K562 (cell line): ENCODE results near the gene SIRT2. TPM values are rescaled to one million over a fixed set of nuclear protein-coding genes. Genes with fewer than 3 reads are reported as not detected.

ENCODE experiments used
- ARHGAP35 ChIP-seq: fragments of 450-650 bp; IDR thresholded peaks from 2 replicates; pipeline ENCODE4 v1.6.1; 2018; ENCODE audit not compliant: partially characterized antibody
- FOXK2 ChIP-seq, 2 experiments: fragments of 450-650 bp; IDR thresholded peaks in 1 of 2; conservative IDR thresholded peaks in 1 of 2; 2 replicates each; pipeline ENCODE4 v1.6.1; 2016; ENCODE audit warnings: low read depth in 2 of 2, mild to moderate bottlenecking in 1 of 2
- GTF2F1 ChIP-seq: IDR thresholded peaks from 2 replicates; pipeline ENCODE4 v1.6.1; 2011; ENCODE audit warnings: low read depth, low read length, improper control_type of control experiment
- HDAC8 ChIP-seq: fragments of 450-650 bp; IDR thresholded peaks from 2 replicates; pipeline ENCODE4 v1.6.1; 2016; ENCODE audit warnings: mild to moderate bottlenecking, missing genetic modification characterization, moderate library complexity, missing compliant biosample characterization
- HNRNPL ChIP-seq: fragments of 200-400 bp; formaldehyde crosslinking; IDR thresholded peaks from 2 replicates; pipeline ENCODE4 v1.6.1; 2017; ENCODE audit warnings: low read depth, mild to moderate bottlenecking, low read length
- LEF1 ChIP-seq: fragments of 450-650 bp; IDR thresholded peaks from 2 replicates; pipeline ENCODE4 v1.6.1; 2016; ENCODE audit warnings: mild to moderate bottlenecking
- MEF2D ChIP-seq: conservative IDR thresholded peaks from 2 replicates; pipeline ENCODE4 v1.6.1; 2016; ENCODE audit warnings: low read depth, missing genetic modification characterization, missing compliant biosample characterization
- NCOA4 ChIP-seq: fragments of 450-650 bp; IDR thresholded peaks from 2 replicates; pipeline ENCODE4 v1.6.1; 2018; ENCODE audit warnings: mild to moderate bottlenecking; ENCODE audit not compliant: partially characterized antibody
- NR2C1 ChIP-seq, 2 experiments: fragments of 450-650 bp; IDR thresholded peaks; 2 replicates each; pipeline ENCODE4 v1.6.1; 2017; ENCODE audit warnings: mild to moderate bottlenecking in 2 of 2, antibody characterized with exemption in 1 of 2, inconsistent platforms in 1 of 2, missing compliant biosample characterization in 1 of 2, missing genetic modification characterization in 1 of 2
- PHF21A ChIP-seq: fragments of 450-650 bp; IDR thresholded peaks from 2 replicates; pipeline ENCODE4 v1.6.1; 2017; ENCODE audit warnings: low read depth, borderline replicate concordance
- RBM39 ChIP-seq: fragments of 200-400 bp; formaldehyde crosslinking; optimal IDR thresholded peaks from 2 replicates; pipeline ENCODE3; 2018; ENCODE audit warnings: low read depth, low read length
- RFX7 ChIP-seq: fragments of 250-450 bp; sonication (Bioruptor Pico); IDR thresholded peaks from 2 replicates; pipeline ENCODE4 v1.5.1; 2021; ENCODE audit warnings: mild to moderate bottlenecking
- RUNX1 ChIP-seq: sonication (generic); IDR thresholded peaks from 2 replicates; pipeline ENCODE4 v1.6.1; 2016; ENCODE audit warnings: antibody characterized with exemption, low read depth
- WHSC1 ChIP-seq: IDR thresholded peaks from one replicate; pipeline ENCODE4 v1.6.1; 2012; ENCODE audit warnings: low read length, control low read depth, inconsistent platforms
- ZNF384 ChIP-seq: IDR thresholded peaks from 2 replicates; pipeline ENCODE4 v1.6.1; 2012; ENCODE audit warnings: low read depth, low read length, improper control_type of control experiment
- polyA plus RNA-seq, 8 experiments: library from polyadenylated mRNA; depleted of rRNA in 4 of 8; stranded (reverse) in 5 of 8; unstranded in 3 of 8; fragments of >200 nt; fragmentation: Nextera tagmentation in 2 of 8; fragmentation: Illumina TruSeq in 1 of 8; extraction: Ambion mirVana in 2 of 8; extraction: Trizol in 1 of 8; gene quantifications; 2 replicates each; pipeline versions ENCODE4 v1.2.1 to v1.2.3, GENCODE V29; 2011 to 2014; ENCODE audit warnings: inconsistent platforms in 1 of 8, missing spikeins in 1 of 8
- total RNA-seq, 7 experiments: library from RNA; depleted of rRNA in 6 of 7; stranded (reverse); fragments of >200 nt in 6 of 7; fragmentation: Illumina TruSeq in 2 of 7; extraction: Trizol in 2 of 7; gene quantifications; 2 replicates each; pipeline versions ENCODE4 v1.2.1 to v1.2.3, GENCODE V29; 2011 to 2021; ENCODE audit warnings: low replicate concordance in 1 of 7
- TF ChIP-seq, protein P1 (sequence below): fragments of 450-650 bp; IDR thresholded peaks from 2 replicates; pipeline ENCODE4 v1.6.1; 2018; ENCODE audit warnings: mild to moderate bottlenecking, low read depth; ENCODE audit not compliant: partially characterized antibody
- TF ChIP-seq, protein P2 (sequence below), 2 experiments: fragments of 150-350 bp in 1 of 2; IDR thresholded peaks; 2 replicates each; pipeline ENCODE4 v1.6.1; 2012 to 2016; ENCODE audit warnings: low read depth in 2 of 2, low read length in 2 of 2, mild to moderate bottlenecking in 1 of 2, moderate library complexity in 1 of 2
- TF ChIP-seq, protein P3 (sequence below): fragments of 450-650 bp; formaldehyde crosslinking; IDR thresholded peaks from 2 replicates; pipeline ENCODE4 v1.4.0; 2020; ENCODE audit warnings: mild to moderate bottlenecking, moderate library complexity
- TF ChIP-seq, protein P4 (sequence below): fragments of 450-650 bp; formaldehyde crosslinking; IDR thresholded peaks from 2 replicates; pipeline ENCODE4 v1.4.0; 2020; ENCODE audit warnings: mild to moderate bottlenecking, moderate library complexity
- TF ChIP-seq, protein P5 (sequence below): sonication (generic); formaldehyde crosslinking; IDR thresholded peaks from 2 replicates; pipeline ENCODE4 v1.9.0; 2022; ENCODE audit warnings: mild to moderate bottlenecking, missing genetic modification reagents

SIRT2 gene
- total and polyA plus RNA-seq, 9 of the 15 experiments (the other 6 are each of a cell fraction or from before 2014, with no cell fraction given) = 2.3 to 35.2 (median 22.9) TPM

DNA sequence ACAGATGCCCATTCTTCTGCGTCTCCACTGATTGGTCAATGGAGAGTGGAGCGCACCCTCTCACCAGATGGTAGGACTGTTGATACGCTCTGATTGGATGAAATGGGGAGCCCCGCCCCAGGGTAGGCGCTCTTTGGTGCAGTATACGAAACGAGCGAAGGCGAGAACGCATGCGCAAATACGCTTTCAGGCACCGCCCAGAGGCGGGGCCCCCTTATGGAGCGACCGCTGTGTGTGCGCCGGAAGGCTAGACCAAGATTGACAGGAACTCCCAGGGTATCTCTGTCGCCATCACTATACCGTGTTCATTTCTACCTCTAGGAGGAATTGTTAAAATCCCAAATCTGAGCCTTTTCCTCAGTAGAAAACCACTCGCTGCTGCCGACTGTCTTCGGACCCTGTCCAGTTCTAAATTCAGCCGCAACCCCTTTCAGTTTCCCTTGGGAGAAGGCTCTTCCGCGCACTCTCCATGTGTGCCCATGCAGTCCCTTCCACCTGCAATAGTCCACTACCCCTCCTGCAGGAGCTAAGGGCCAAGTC lies 48.9 kb downstream of the SIRT2 start (continued):
- TF ChIP-seq MEF2D (no peak), NR2C1 (IDR thresholded peaks at IDR 0.05) (no peak), NR2C1 (tag; IDR thresholded peaks at IDR 0.05) (no peak), HDAC8 (no peak), RFX7 (CRISPR knock-in tag) (no peak), RUNX1 (no peak), NCOA4 (no peak), RBM39 (no peak), HNRNPL (no peak), ZNF384 (no peak), WHSC1 (no peak), PHF21A (peak; percentile 47; the same call in 1 of the 2 replicates), GTF2F1 (no peak), ARHGAP35 (no peak), LEF1 (no peak), FOXK2 (conservative IDR thresholded peaks at IDR 0.05 in 1 of 2, IDR thresholded peaks at IDR 0.05 in 1 of 2; ENCODE audit: low read depth in 2 of 2) (peak; percentile 4 to 75; a peak in 1 of 4 replicates)
- TF ChIP-seq, protein P1, sequence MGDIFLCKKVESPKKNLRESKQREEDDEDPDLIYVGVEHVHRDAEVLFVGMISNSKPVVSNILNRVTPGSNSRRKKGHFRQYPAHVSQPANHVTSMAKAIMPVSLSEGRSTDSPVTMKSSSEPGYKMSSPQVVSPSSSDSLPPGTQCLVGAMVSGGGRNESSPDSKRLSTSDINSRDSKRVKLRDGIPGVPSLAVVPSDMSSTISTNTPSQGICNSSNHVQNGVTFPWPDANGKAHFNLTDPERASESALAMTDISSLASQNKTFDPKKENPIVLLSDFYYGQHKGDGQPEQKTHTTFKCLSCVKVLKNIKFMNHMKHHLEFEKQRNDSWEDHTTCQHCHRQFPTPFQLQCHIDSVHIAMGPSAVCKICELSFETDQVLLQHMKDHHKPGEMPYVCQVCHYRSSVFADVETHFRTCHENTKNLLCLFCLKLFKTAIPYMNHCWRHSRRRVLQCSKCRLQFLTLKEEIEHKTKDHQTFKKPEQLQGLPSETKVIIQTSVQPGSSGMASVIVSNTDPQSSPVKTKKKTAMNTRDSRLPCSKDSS = no peak
- TF ChIP-seq, protein P2, sequence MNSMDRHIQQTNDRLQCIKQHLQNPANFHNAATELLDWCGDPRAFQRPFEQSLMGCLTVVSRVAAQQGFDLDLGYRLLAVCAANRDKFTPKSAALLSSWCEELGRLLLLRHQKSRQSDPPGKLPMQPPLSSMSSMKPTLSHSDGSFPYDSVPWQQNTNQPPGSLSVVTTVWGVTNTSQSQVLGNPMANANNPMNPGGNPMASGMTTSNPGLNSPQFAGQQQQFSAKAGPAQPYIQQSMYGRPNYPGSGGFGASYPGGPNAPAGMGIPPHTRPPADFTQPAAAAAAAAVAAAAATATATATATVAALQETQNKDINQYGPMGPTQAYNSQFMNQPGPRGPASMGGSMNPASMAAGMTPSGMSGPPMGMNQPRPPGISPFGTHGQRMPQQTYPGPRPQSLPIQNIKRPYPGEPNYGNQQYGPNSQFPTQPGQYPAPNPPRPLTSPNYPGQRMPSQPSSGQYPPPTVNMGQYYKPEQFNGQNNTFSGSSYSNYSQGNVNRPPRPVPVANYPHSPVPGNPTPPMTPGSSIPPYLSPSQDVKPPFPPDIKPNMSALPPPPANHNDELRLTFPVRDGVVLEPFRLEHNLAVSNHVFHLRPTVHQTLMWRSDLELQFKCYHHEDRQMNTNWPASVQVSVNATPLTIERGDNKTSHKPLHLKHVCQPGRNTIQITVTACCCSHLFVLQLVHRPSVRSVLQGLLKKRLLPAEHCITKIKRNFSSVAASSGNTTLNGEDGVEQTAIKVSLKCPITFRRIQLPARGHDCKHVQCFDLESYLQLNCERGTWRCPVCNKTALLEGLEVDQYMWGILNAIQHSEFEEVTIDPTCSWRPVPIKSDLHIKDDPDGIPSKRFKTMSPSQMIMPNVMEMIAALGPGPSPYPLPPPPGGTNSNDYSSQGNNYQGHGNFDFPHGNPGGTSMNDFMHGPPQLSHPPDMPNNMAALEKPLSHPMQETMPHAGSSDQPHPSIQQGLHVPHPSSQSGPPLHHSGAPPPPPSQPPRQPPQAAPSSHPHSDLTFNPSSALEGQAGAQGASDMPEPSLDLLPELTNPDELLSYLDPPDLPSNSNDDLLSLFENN (IDR thresholded peaks at IDR 0.05; ENCODE audit: low read depth in 2 of 2, low read length in 2 of 2) = no peak
- TF ChIP-seq, protein P3, sequence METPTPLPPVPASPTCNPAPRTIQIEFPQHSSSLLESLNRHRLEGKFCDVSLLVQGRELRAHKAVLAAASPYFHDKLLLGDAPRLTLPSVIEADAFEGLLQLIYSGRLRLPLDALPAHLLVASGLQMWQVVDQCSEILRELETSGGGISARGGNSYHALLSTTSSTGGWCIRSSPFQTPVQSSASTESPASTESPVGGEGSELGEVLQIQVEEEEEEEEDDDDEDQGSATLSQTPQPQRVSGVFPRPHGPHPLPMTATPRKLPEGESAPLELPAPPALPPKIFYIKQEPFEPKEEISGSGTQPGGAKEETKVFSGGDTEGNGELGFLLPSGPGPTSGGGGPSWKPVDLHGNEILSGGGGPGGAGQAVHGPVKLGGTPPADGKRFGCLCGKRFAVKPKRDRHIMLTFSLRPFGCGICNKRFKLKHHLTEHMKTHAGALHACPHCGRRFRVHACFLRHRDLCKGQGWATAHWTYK (CRISPR knock-in tag) = 0 out of 2 replicates have a peak, but pooled peaks have one; percentile 35
- TF ChIP-seq, protein P4, sequence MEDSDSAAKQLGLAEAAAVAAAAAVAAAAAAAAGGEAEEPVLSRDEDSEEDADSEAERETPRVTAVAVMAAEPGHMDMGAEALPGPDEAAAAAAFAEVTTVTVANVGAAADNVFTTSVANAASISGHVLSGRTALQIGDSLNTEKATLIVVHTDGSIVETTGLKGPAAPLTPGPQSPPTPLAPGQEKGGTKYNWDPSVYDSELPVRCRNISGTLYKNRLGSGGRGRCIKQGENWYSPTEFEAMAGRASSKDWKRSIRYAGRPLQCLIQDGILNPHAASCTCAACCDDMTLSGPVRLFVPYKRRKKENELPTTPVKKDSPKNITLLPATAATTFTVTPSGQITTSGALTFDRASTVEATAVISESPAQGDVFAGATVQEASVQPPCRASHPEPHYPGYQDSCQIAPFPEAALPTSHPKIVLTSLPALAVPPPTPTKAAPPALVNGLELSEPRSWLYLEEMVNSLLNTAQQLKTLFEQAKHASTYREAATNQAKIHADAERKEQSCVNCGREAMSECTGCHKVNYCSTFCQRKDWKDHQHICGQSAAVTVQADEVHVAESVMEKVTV (CRISPR knock-in tag) = no peak
- TF ChIP-seq, protein P5, sequence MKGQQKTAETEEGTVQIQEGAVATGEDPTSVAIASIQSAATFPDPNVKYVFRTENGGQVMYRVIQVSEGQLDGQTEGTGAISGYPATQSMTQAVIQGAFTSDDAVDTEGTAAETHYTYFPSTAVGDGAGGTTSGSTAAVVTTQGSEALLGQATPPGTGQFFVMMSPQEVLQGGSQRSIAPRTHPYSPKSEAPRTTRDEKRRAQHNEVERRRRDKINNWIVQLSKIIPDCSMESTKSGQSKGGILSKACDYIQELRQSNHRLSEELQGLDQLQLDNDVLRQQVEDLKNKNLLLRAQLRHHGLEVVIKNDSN (CRISPR knock-in tag) = no peak
